CD4-positive, alpha-beta T cell treated with Interleukin-21 for 1 hour (primary cell): ENCODE data around the gene FOS.

Source experiments
- DNase-seq: peaks from one replicate; pipeline ENCODE4 v3.0.0-alpha.2; 2020

Gene FOS

GRCh38 chr14:75322746-75323145 lies 44.1 kb downstream of the FOS start:
- no peak for DNase-seq

DNA sequence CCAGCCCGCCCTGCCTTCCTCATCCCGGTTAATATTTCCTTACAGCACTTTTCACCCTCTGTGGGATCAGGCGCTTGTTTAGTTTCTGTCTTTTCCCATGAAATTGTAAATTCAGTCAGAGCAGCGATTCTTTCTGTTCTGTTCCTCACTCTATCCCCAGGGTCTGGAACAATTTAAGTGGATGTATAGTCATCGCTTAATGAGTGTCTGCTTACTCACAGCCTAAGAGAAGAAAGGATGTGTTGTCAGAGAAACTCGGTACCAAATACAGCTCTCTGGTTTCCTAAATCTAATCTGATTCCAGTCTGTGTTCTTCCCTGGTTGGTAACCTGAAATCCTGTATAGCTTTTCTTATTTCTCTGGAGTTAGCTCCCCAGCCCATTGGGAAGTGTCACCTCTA lies 44.9 kb downstream of the FOS start:
- DNase-seq: no peak

DNA sequence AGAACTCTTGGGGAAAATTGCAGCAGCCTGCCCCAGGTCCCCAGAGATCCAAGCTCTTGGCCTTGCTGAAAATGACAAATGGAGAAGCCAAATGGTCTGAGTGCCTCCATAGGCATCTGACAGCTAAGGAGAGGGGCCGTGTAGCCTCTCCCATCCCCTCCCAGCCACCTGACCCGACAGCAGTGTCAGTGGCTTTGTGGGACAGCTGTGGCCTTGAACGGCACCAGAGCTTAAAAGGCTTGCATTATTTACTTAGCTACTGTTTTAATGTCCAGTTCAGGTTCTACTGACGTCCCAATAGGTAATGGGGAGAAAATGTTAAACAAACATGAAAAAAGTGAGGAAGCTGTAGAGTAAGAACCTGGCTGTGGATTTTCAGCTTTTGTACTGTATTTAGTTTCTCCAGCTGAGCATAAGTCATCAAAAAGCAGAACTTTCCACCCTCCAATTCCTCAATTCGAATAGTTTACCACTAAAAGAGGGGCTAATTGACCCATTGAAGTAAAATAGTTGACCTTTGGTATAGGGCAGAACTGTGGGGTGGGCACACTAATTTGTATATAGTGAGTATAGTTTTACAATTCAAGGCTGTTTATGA lies 50.0 kb downstream of the FOS start:
- no peak for DNase-seq

DNA sequence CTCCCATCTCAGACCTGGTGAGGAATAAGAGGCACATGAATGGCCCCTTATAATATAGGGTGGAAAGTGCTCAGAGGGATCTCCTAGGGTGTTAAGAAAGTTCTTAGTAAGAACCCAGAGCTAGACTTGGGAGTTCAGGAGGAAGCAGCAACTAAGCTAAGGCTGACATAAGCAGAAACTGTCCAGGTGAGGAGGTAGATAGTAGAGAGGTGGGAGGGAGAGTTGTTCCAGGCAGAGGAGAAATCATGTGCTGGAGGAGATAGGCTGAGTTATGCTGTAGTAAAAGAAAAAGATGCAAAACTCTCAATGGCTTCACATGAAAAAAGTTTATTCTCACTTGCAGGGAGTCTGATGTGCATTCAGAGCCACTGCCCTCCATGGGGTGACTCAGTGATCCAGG lies 50.7 kb downstream of the FOS start:
- DNase-seq: no peak

DNA sequence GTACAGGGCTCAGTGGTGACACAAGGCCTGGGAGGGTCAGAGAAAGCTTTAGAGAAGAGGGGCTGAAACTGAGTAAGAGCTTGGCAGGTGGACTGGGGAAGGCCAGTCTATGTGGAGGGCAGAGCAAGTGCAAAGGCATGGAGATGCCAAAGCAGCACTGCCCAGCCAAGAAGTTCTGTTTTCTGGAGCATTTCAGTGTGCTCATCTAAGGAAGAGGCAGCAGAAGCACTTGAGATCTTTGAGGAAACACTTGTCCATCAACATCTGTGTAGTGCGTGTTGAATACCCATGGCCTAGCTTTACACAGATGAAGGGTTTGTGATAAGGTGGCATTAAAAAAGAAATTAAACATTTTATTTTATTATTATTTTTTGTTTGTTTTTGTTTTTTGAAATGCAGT lies 52.8 kb downstream of the FOS start:
- DNase-seq: no peak
